Omental fat pad (tissue), 4 donors: ENCODE results near the gene PNRC1. TPM values are rescaled to one million over a fixed set of nuclear protein-coding genes. Genes with fewer than 3 reads are reported as not detected.
"Not testable (repeated sequence)": the region's sequence is repeated elsewhere in the genome, so short reads cannot be mapped to it uniquely, and the experiment has no call there.

Experiments
- ATAC-seq: fragments of 150-250 bp; one replicate; pipeline ENCODE4 v1.9.1; 2016; ENCODE audit warnings: mild to moderate bottlenecking, moderate library complexity; ENCODE audit not compliant: low FRiP score
- DNase-seq: peaks from one replicate; pipeline ENCODE4 v3.0.0-alpha.2; 2019; ENCODE audit warnings: low spot score
- CTCF ChIP-seq, 3 donors: fragments of 450-650 bp; IDR thresholded peaks; one replicate each; pipeline ENCODE4 v1.5.1; 2016 to 2017; ENCODE audit warnings: antibody characterized with exemption in 3 of 3, mild to moderate bottlenecking in 3 of 3, moderate library complexity in 2 of 3
- total RNA-seq, 4 donors: library from RNA; depleted of rRNA; stranded (reverse); fragments of >200 nt; gene quantifications; one replicate each; pipeline ENCODE4 v1.1.0, GENCODE V29; 2016

Gene PNRC1
- total RNA-seq, 4 donors from 2014 or later = 179 to 395 (median 279) TPM

- TF ChIP-seq CTCF (IDR thresholded peaks at IDR 0.05) = no peak
- ATAC-seq = no peak
Measured at GRCh38 chr6:89058627-89059026, 21.9 kb upstream of the PNRC1 start.

GRCh38 chr6:89059227-89059626 lies 21.3 kb upstream of the PNRC1 start:
- DNase-seq (no peak), ATAC-seq (no peak)
- no peak for TF ChIP-seq CTCF (IDR thresholded peaks at IDR 0.05)

More at GRCh38 chr6:89058627-89059026, 21.9 kb upstream of the PNRC1 start:
- DNase-seq = no peak

GRCh38 chr6:89063881-89064280 lies 16.7 kb upstream of the PNRC1 start:
- no peak for DNase-seq
- TF ChIP-seq CTCF (IDR thresholded peaks at IDR 0.05) = no peak

GRCh38 chr6:89064931-89065330 lies 15.6 kb upstream of the PNRC1 start:
- DNase-seq, ATAC-seq: not testable (repeated sequence)

More at GRCh38 chr6:89063881-89064280, 16.7 kb upstream of the PNRC1 start:
- no peak for ATAC-seq

- ATAC-seq, DNase-seq: not testable (repeated sequence)
Measured at GRCh38 chr6:89066121-89066520, 14.4 kb upstream of the PNRC1 start.

- ATAC-seq = no peak
- no peak for TF ChIP-seq CTCF (IDR thresholded peaks at IDR 0.05)
- no peak for DNase-seq
Measured at GRCh38 chr6:89066940-89067646, 13.5 kb upstream of the PNRC1 start.

- no peak for DNase-seq
- ATAC-seq = no peak
- no peak for TF ChIP-seq CTCF (IDR thresholded peaks at IDR 0.05)
Measured at GRCh38 chr6:89067796-89068195, 12.8 kb upstream of the PNRC1 start.

- DNase-seq = no peak
- no peak for ATAC-seq
- TF ChIP-seq CTCF (IDR thresholded peaks at IDR 0.05) = no peak
Measured at GRCh38 chr6:89068695-89069094, 11.9 kb upstream of the PNRC1 start.
